NCI-H2029 (cell line): Measurements from ENCODE around the gene CNIH3.

Experiments
- DNase-seq: peaks from one replicate; lab custom pipeline; 2025; lab: John Stamatoyannopoulos, UW

The CNIH3 gene

GRCh38 chr1:224745394-224745793 is 129.3 kb downstream of the CNIH3 start:
- DNase-seq = no peak

- no peak for DNase-seq
Observed at GRCh38 chr1:224745924-224746323, 129.8 kb downstream of the CNIH3 start.

GRCh38 chr1:224747578-224747977 is 131.5 kb downstream of the CNIH3 start:
- DNase-seq = peak; percentile 79

GRCh38 chr1:224749916-224750315 is 133.8 kb downstream of the CNIH3 start:
- no peak for DNase-seq

- DNase-seq = no peak
Observed at GRCh38 chr1:224751624-224752311, 135.7 kb downstream of the CNIH3 start.

GRCh38 chr1:224753491-224753890 is 137.4 kb downstream of the CNIH3 start:
- DNase-seq = no peak

- no peak for DNase-seq
Observed at GRCh38 chr1:224755586-224755985, 139.5 kb downstream of the CNIH3 start.

- DNase-seq = no peak
Observed at GRCh38 chr1:224757508-224757907, 141.4 kb downstream of the CNIH3 start.

- no peak for DNase-seq
Observed at GRCh38 chr1:224759135-224759534, 143.0 kb downstream of the CNIH3 start.

- DNase-seq = no peak
Observed at GRCh38 chr1:224759681-224760091, 143.6 kb downstream of the CNIH3 start.

- DNase-seq = no peak
Observed at GRCh38 chr1:224760163-224760562, 144.0 kb downstream of the CNIH3 start.

- DNase-seq = no peak
Observed at GRCh38 chr1:224761245-224761644, 145.1 kb downstream of the CNIH3 start.

- no peak for DNase-seq
Observed at GRCh38 chr1:224762046-224762445, 145.9 kb downstream of the CNIH3 start.

GRCh38 chr1:224762701-224763100 is 146.6 kb downstream of the CNIH3 start:
- DNase-seq = no peak

- no peak for DNase-seq
Observed at GRCh38 chr1:224763126-224763775, 147.1 kb downstream of the CNIH3 start.

- DNase-seq = no peak
Observed at GRCh38 chr1:224766266-224766665, 150.1 kb downstream of the CNIH3 start.

GRCh38 chr1:224767031-224767430 is 150.9 kb downstream of the CNIH3 start:
- DNase-seq = no peak

GRCh38 chr1:224767676-224768075 is 151.6 kb downstream of the CNIH3 start:
- DNase-seq = no peak

GRCh38 chr1:224768971-224769370 is 152.9 kb downstream of the CNIH3 start:
- no peak for DNase-seq

GRCh38 chr1:224769452-224770335 is 153.6 kb downstream of the CNIH3 start:
- no peak for DNase-seq

GRCh38 chr1:224770336-224770693 is 154.2 kb downstream of the CNIH3 start:
- DNase-seq = no peak

GRCh38 chr1:224773646-224774045 is 157.5 kb downstream of the CNIH3 start:
- DNase-seq = no peak

- no peak for DNase-seq
Observed at GRCh38 chr1:224774378-224774777, 158.3 kb downstream of the CNIH3 start.
